Raji (cell line): ENCODE results near the gene ARMCX5.

Experiments
- POLR2A ChIP-seq: IDR thresholded peaks from 2 replicates; pipeline ENCODE4 v1.6.1; 2011; ENCODE audit warnings: low read depth, low read length, control low read depth; ENCODE audit not compliant: insufficient read depth

The ARMCX5 gene

DNA sequence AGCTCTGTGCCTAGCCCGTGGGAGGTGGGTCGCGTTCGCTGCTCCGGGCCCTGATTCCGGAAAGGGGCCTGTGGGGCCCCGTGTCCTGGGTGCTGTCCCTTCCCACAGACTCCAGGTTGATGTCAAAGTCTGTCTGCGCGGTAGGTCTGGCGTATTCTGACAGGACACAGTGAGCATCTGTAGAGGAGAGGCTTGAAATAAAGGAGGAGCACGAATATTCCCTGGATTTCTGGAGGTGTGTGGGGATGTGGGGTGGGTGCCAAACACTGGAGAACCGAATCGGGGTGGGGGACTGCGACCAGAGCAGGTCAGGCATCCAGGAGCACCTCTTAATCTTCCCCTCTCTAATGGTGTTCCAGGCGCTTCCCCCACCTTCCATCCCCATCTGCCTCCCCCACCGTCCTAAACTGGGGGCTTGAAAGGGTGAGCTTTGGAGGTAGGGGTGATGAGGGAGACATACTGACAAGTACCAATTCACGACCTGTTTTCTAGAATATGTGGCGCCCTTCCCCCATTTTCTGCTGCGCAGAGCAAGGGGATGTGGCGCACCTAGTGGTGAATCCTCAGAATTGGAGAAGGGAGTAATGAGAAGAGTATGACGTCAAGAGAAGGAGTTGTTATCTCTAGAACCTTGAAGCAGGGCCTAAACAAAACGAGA, 52.8 kb downstream of the ARMCX5 start:
- no peak for TF ChIP-seq POLR2A
